SK-N-SH (cell line): ENCODE results near the gene MTA2. TPM values are rescaled to one million over a fixed set of nuclear protein-coding genes. Genes with fewer than 3 reads are reported as not detected.

Source experiments
- CTCF ChIA-PET: fragments of 300-600, 350-600 bp; formaldehyde crosslinking; extraction: SDS; loops from one replicate; lab custom pipeline; 2021; lab: Yijun Ruan, JAX
- POLR2A ChIA-PET: fragments of 350-600 bp; sonication (Branson Sonifier 250); formaldehyde crosslinking; extraction: SDS; loops from one replicate; lab custom pipeline; 2020; ENCODE audit warnings: antibody characterized with exemption, inconsistent platforms; lab: Yijun Ruan, JAX
- DNase-seq: peaks from one replicate; pipeline ENCODE4 v3.0.0; 2012
- H2AFZ ChIP-seq: fragments of 200-600 bp; sonication (generic); 2 replicates; pipeline ENCODE4 v1.8.1; 2016; ENCODE audit warnings: antibody characterized with exemption, mild to moderate bottlenecking, low read depth
- H3F3A ChIP-seq: fragments of 200-600 bp; sonication (generic); replicated peaks from 2 replicates; pipeline ENCODE3; 2016; ENCODE audit warnings: antibody characterized with exemption, mild to moderate bottlenecking; ENCODE audit not compliant: insufficient read depth
- H3K27ac ChIP-seq, 2 experiments: fragments of 200-500 bp in 1 of 2; fragments of 200-600 bp in 1 of 2; sonication (Bioruptor generic) in 1 of 2; sonication (generic), shearing (Covaris generic) in 1 of 2; 2 replicates each; pipeline versions ENCODE4 v1.5.1 to v1.6.1; 2014 to 2016; ENCODE audit warnings: low read depth in 2 of 2, inconsistent platforms in 1 of 2, low read length in 1 of 2, mild to moderate bottlenecking in 1 of 2, mixed read lengths in 1 of 2
- H3K27me3 ChIP-seq: fragments of 200-600 bp; sonication (generic), shearing (Covaris generic); 2 replicates; pipeline ENCODE4 v1.6.1; 2016; ENCODE audit warnings: mixed run types; ENCODE audit not compliant: insufficient read depth
- H3K36me3 ChIP-seq, 2 experiments: fragments of 200-500 bp in 1 of 2; fragments of 200-600 bp in 1 of 2; sonication (Bioruptor generic) in 1 of 2; sonication (generic) in 1 of 2; replicated peaks in 1 of 2; 2 replicates each; pipeline versions ENCODE3 to v1.5.1; 2014 to 2016; ENCODE audit warnings: low read length in 1 of 2, mild to moderate bottlenecking in 1 of 2; ENCODE audit not compliant: insufficient read depth in 2 of 2, control insufficient read depth in 1 of 2
- H3K4me1 ChIP-seq, 2 experiments: fragments of 200-500 bp in 1 of 2; fragments of 200-600 bp in 1 of 2; sonication (Bioruptor generic) in 1 of 2; sonication (generic), shearing (Covaris generic) in 1 of 2; 2 replicates each; pipeline versions ENCODE4 v1.5.1 to v1.6.1; 2014 to 2016; ENCODE audit warnings: low read depth in 1 of 2, low read length in 1 of 2, mixed run types in 1 of 2; ENCODE audit not compliant: insufficient read depth in 2 of 2, control insufficient read depth in 1 of 2
- H3K4me2 ChIP-seq: fragments of 200-600 bp; sonication (generic), shearing (Covaris generic); 2 replicates; pipeline ENCODE4 v1.6.1; 2017; ENCODE audit warnings: mixed run types
- H3K4me3 ChIP-seq, 2 experiments: fragments of 200-500 bp in 1 of 2; fragments of 200-600 bp in 1 of 2; sonication (Bioruptor generic) in 1 of 2; sonication (generic), shearing (Covaris generic) in 1 of 2; 2 replicates each; pipeline versions ENCODE4 v1.5.1 to v1.8.1; 2014 to 2016; ENCODE audit warnings: low read depth in 2 of 2, inconsistent platforms in 1 of 2, low read length in 1 of 2, mild to moderate bottlenecking in 1 of 2, mixed read lengths in 1 of 2, moderate library complexity in 1 of 2
- H3K79me2 ChIP-seq: fragments of 200-600 bp; sonication (generic); 2 replicates; pipeline ENCODE4 v1.8.1; 2017; ENCODE audit warnings: mild to moderate bottlenecking; ENCODE audit not compliant: insufficient read depth
- H3K9ac ChIP-seq: fragments of 200-600 bp; sonication (generic); 2 replicates; pipeline ENCODE4 v1.6.1; 2017; ENCODE audit warnings: mixed run types
- H3K9me2 ChIP-seq: fragments of 200-600 bp; sonication (generic); 2 replicates; pipeline ENCODE4 v1.6.1; 2017; ENCODE audit warnings: mixed run types
- H3K9me3 ChIP-seq: fragments of 200-600 bp; sonication (generic); 2 replicates; pipeline ENCODE4 v1.6.1; 2017; ENCODE audit warnings: mixed run types, mild to moderate bottlenecking, moderate library complexity
- H4K20me1 ChIP-seq: fragments of 200-600 bp; sonication (generic); 2 replicates; pipeline ENCODE4 v1.6.1; 2017; ENCODE audit warnings: mild to moderate bottlenecking, mixed run types; ENCODE audit not compliant: insufficient read depth
- CHD2 ChIP-seq: fragments of 150-350 bp; IDR thresholded peaks from 2 replicates; pipeline ENCODE4 v1.6.1; 2018; ENCODE audit warnings: low read length; ENCODE audit not compliant: partially characterized antibody
- ELF1 ChIP-seq: IDR thresholded peaks from 2 replicates; pipeline ENCODE4 v1.4.0; 2012
- EZH2phosphoT487 ChIP-seq: fragments of 200-600 bp; sonication (generic); IDR thresholded peaks from 2 replicates; pipeline ENCODE4 v1.6.1; 2017; ENCODE audit warnings: low read depth, mixed run types, mild to moderate bottlenecking, antibody characterized with exemption, moderate library complexity, borderline replicate concordance
- FOSL2 ChIP-seq: IDR thresholded peaks from 2 replicates; pipeline ENCODE4 v1.4.0; 2012; ENCODE audit warnings: low read depth, mild to moderate bottlenecking, moderate library complexity, borderline replicate concordance
- FOXJ3 ChIP-seq: sonication (generic); formaldehyde crosslinking; IDR thresholded peaks from 2 replicates; pipeline ENCODE4 v1.5.1; 2020; ENCODE audit warnings: mild to moderate bottlenecking, missing genetic modification reagents
- FOXM1 ChIP-seq: IDR thresholded peaks from 2 replicates; pipeline ENCODE4 v1.4.0; 2012; ENCODE audit warnings: low read depth, mild to moderate bottlenecking
- GATA2 ChIP-seq: sonication (generic); formaldehyde crosslinking; IDR thresholded peaks from 2 replicates; pipeline ENCODE4 v1.5.0; 2020; ENCODE audit warnings: mild to moderate bottlenecking, missing genetic modification reagents
- JUND ChIP-seq: IDR thresholded peaks from 2 replicates; pipeline ENCODE4 v1.4.0; 2012
- MAX ChIP-seq: IDR thresholded peaks from 2 replicates; pipeline ENCODE4 v1.4.0; 2012; ENCODE audit warnings: low read depth
- NFIC ChIP-seq: IDR thresholded peaks from 2 replicates; pipeline ENCODE4 v1.4.0; 2012; ENCODE audit warnings: borderline replicate concordance
- NRF1 ChIP-seq: IDR thresholded peaks from 2 replicates; pipeline ENCODE4 v1.6.1; 2012; ENCODE audit warnings: low read depth, mild to moderate bottlenecking, low read length
- PBX3 ChIP-seq: IDR thresholded peaks from 2 replicates; pipeline ENCODE4; 2012
- RCOR1 ChIP-seq: fragments of 150-350 bp; IDR thresholded peaks from 2 replicates; pipeline ENCODE4 v1.6.1; 2017; ENCODE audit warnings: antibody characterized with exemption, low read length
- REST ChIP-seq: IDR thresholded peaks from 2 replicates; pipeline ENCODE4 v1.6.1; 2012; ENCODE audit warnings: mild to moderate bottlenecking, low read depth, low read length, moderate library complexity
- RXRA ChIP-seq: IDR thresholded peaks from 2 replicates; pipeline ENCODE4 v1.4.0; 2012; ENCODE audit warnings: low read depth, mild to moderate bottlenecking, borderline replicate concordance
- SIN3A ChIP-seq: IDR thresholded peaks from 2 replicates; pipeline ENCODE4 v1.6.1; 2012; ENCODE audit warnings: low read depth, mild to moderate bottlenecking, low read length, moderate library complexity, borderline replicate concordance
- SMC3 ChIP-seq: IDR thresholded peaks from 2 replicates; pipeline ENCODE4 v1.6.1; 2012; ENCODE audit warnings: low read depth, low read length, improper control_type of control experiment
- TCF12 ChIP-seq: IDR thresholded peaks from 2 replicates; pipeline ENCODE4 v1.4.0; 2012
- YY1 ChIP-seq: IDR thresholded peaks from 2 replicates; pipeline ENCODE4 v1.4.0; 2012; ENCODE audit warnings: low read depth, mild to moderate bottlenecking
- WGBS: methylation state at CpG from one replicate; pipeline ENCODE4 v1.1.6; 2017; ENCODE audit warnings: low lambda C conversion rate; 5-methylcytosine and 5-hydroxymethylcytosine counted together
- polyA plus RNA-seq, 3 experiments: library from polyadenylated mRNA; depleted of rRNA; stranded (reverse); fragments of >200 nt; gene quantifications; 2 replicates each; pipeline ENCODE4 v1.2.3, GENCODE V29; 2012

The MTA2 gene
- polyA plus RNA-seq, 1 of the 3 experiments (the other 2 are of a cell fraction), result 18.4 TPM

- peak overlapping the region in 1 of 2 experiments; percentile 56; a peak in 3 of 4 replicates for H3K4me3 ChIP-seq
- H3K9ac ChIP-seq, result peak overlapping the region; percentile 82
- H3K27me3 ChIP-seq, result no peaks in the 10 kb centered on the region
- TF ChIP-seq FOXJ3 (CRISPR knock-in tag) (no peak), FOXM1 (0 out of 2 replicates have a peak, but pooled peaks have one; percentile 25), NFIC (peak; percentile 49; the same call in 1 of the 2 replicates), SMC3 (no peak), PBX3 (peak; percentile 8; the same call in 1 of the 2 replicates), FOSL2 (peak; percentile 7), NRF1 (no peak), GATA2 (CRISPR knock-in tag) (no peak), REST (no peak), RXRA (0 out of 2 replicates have a peak, but pooled peaks have one; percentile 34), ELF1 (no peak), TCF12 (peak; percentile 51), YY1 (no peak), SIN3A (peak; percentile 37; the same call in 1 of the 2 replicates), CHD2 (no peak), RCOR1 (no peak), JUND (peak; percentile 60; the same call in 1 of the 2 replicates), EZH2phosphoT487 (no peak), MAX (peak; percentile 36)
- ChIA-PET CTCF (interaction anchor here (1.0 to 11.8 kb wide), 4 partner anchors 10 to 159 kb away, joined by 3 to 90 read pairs (median 16); no protein-coding TSS in a partner anchor), POLR2A (interaction anchor here (1.1 to 1.2 kb wide), 2 partner anchors 19 to 159 kb away, joined by 3 to 5 read pairs; no protein-coding TSS in a partner anchor)
- H2AFZ ChIP-seq, result no peak overlapping the region
- H3K9me2 ChIP-seq, result no peaks in the 10 kb centered on the region
- H3K79me2 ChIP-seq, result peaks cover 29% of the 10 kb centered on the region; the same call in 1 of the 2 replicates
- no peaks in the 10 kb centered on the region for H3K9me3 ChIP-seq
- H4K20me1 ChIP-seq, result no peaks in the 10 kb centered on the region
- peaks cover 8 to 15% of the 10 kb centered on the region in 2 experiments for H3K36me3 ChIP-seq
- 15% methylated on average over 5 of the region's 8 CpGs for WGBS
- H3F3A ChIP-seq, result peaks cover 71% of the 10 kb centered on the region
- H3K4me1 ChIP-seq, result peaks cover 38 to 59% of the 10 kb centered on the region in 2 experiments
- DNase-seq, result no peak
- peak overlapping the region; percentile 85 for H3K4me2 ChIP-seq
- H3K27ac ChIP-seq, result peak overlapping the region; percentile 67 to 97
Measured at GRCh38 chr11:62553839-62554361, 47.8 kb downstream of the MTA2 start.
